Measurements from ENCODE around the gene GOLGA8T. TPM values are rescaled to one million over a fixed set of nuclear protein-coding genes. Genes with fewer than 3 reads are reported as not detected.
"Not testable (repeated sequence)": the region's sequence is repeated elsewhere in the genome, so short reads cannot be mapped to it uniquely, and the experiment has no call there.

The GOLGA8T gene
- total RNA-seq, 2 donors from 2014 or later: not detected

DNA sequence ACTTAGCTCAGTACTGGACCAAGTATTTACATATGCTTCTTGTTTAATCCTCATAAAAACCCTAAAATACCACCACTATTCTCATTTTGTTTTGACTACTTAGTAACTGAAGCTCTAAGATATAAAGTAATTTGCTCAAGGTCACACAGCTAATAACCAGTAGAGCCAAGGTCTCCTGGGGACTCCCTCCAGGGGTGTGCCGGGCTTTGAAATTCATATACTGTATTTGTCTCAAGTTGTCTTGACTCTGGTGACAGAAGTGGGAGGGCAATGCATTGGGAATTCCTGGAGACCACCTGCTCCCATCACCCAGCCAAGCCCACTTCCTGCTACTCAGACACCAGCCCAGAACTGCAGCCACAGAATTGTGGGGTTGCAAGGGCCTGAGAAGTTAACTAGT lies 54.9 kb downstream of the GOLGA8T start:
- DNase-seq (ENCODE audit: low spot score); intact Hi-C loops (cut with DNase I): not testable (repeated sequence)

DNA sequence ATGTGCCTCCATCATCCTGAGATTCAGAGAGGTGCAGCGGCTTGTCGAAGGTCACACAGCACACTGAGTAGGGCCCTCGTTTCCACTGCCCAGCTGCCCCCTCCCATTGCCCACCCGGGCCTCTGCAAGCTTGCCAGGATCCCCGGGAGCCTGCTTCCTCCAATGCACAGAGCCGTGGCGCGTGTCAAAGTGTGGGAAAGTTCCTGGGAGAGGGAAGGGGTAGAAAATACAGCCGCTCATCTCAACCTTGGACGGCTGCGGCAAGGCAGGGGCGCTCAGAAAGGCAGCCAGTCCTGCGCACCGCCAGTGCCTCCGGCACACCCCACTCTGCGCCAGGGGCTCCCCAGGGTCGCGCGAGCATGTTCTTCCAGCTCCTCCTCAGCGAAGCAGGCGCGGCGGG lies 56.3 kb downstream of the GOLGA8T start:
- intact Hi-C loops (cut with DNase I): not testable (repeated sequence)
- DNase-seq (ENCODE audit: low spot score): peak; percentile 31

GRCh38 chr15:30191639-30192038 lies 56.8 kb downstream of the GOLGA8T start:
- DNase-seq (ENCODE audit: low spot score); intact Hi-C loops (cut with DNase I): not testable (repeated sequence)

- intact Hi-C loops (cut with DNase I); DNase-seq (ENCODE audit: low spot score): not testable (repeated sequence)
Measured at GRCh38 chr15:30192119-30192745, 57.4 kb downstream of the GOLGA8T start.

DNA sequence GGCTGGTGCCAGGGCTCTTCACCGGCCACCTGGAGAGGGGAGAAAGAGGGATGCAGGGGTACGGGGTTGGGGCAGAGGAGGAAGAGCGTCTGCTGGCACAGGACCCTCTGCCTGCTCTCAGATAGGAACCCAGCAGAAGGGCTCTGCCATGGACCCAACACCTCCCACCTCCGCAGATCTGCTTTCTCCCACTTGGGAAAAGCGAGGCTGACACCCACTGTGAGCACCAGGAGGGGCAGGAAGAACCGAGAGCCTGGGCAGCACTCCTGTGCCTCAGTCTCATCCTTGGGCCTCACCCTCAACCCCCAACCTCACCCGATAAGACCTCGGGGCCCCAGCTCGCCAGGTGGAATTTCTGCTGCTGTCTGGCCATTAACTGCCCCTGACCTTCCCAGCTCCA lies 58.0 kb downstream of the GOLGA8T start:
- intact Hi-C loops (cut with DNase I); DNase-seq (ENCODE audit: low spot score): not testable (repeated sequence)

Other genes with a start within 250 kb of the GOLGA8T start
- gene GOLGA8J, start 52.1 kb upstream of the GOLGA8T start, total RNA-seq: not detected

Data from posterior vena cava (tissue), 2 donors.